WTC11 (cell line): ENCODE measurements around the gene AGMAT. TPM values are rescaled to one million over a fixed set of nuclear protein-coding genes. Genes with fewer than 3 reads are reported as not detected.
A peak's percentile ranks its signal among the peaks of the same experiment; 100 is the strongest.

Experiments used
- ATAC-seq: fragments of 200-7000 bp; cut with Tn5 transposase; 2 replicates; pipeline ENCODE4 v1.10.0; 2021; ENCODE audit warnings: mild to moderate bottlenecking, moderate library complexity
- CTCF ChIA-PET: fragments of 300-600 bp; sonication (Branson Sonifier 250); formaldehyde crosslinking; loops from one replicate; lab custom pipeline; 2021; ENCODE audit warnings: antibody characterized with exemption; lab: Charles Lee
- POLR2A ChIA-PET: fragments of 350-600 bp; sonication (Branson Sonifier 250); formaldehyde crosslinking; loops from one replicate; lab custom pipeline; 2021; ENCODE audit warnings: antibody characterized with exemption; lab: Charles Lee
- DNase-seq: peaks from one replicate; pipeline ENCODE4 v3.0.0; 2021; ENCODE audit warnings: low spot score
- H3K27ac Mint-ChIP-seq: 2 replicates; pipeline ENCODE4 v1.8.0; 2021; ENCODE audit warnings: mixed read lengths
- H3K27me3 Mint-ChIP-seq: 2 replicates; pipeline ENCODE4 v1.8.0; 2021; ENCODE audit warnings: low read depth, mild to moderate bottlenecking, moderate library complexity, mixed read lengths
- H3K36me3 Mint-ChIP-seq: 2 replicates; pipeline ENCODE4 v1.8.0; 2021; ENCODE audit warnings: mixed read lengths
- H3K4me1 Mint-ChIP-seq: 2 replicates; pipeline ENCODE4 v1.8.0; 2022; ENCODE audit warnings: mixed read lengths
- H3K4me3 Mint-ChIP-seq: 2 replicates; pipeline ENCODE4 v1.8.0; 2021; ENCODE audit warnings: mild to moderate bottlenecking, moderate library complexity, mixed read lengths
- H3K9me3 Mint-ChIP-seq: 2 replicates; pipeline ENCODE4 v1.8.0; 2021; ENCODE audit warnings: mixed read lengths
- CREB1 ChIP-seq: sonication (generic); formaldehyde crosslinking; IDR thresholded peaks from 2 replicates; pipeline ENCODE4 v1.8.0; 2023; ENCODE audit warnings: mild to moderate bottlenecking, missing genetic modification reagents
- EMX1 ChIP-seq: fragments of 250-450 bp; sonication (Bioruptor Pico); IDR thresholded peaks from 2 replicates; pipeline ENCODE4 v1.8.0; 2021; ENCODE audit warnings: mild to moderate bottlenecking
- ESRRA ChIP-seq: sonication (generic); formaldehyde crosslinking; IDR thresholded peaks from 2 replicates; pipeline ENCODE4 v1.8.1; 2022; ENCODE audit warnings: mild to moderate bottlenecking, missing genetic modification reagents, borderline replicate concordance
- NFE2L1 ChIP-seq: sonication (generic); formaldehyde crosslinking; IDR thresholded peaks from 2 replicates; pipeline ENCODE4 v1.8.1; 2023; ENCODE audit warnings: missing genetic modification reagents
- RORB ChIP-seq: fragments of 250-450 bp; sonication (Bioruptor Pico); IDR thresholded peaks from 2 replicates; pipeline ENCODE4 v1.9.0; 2021; ENCODE audit warnings: mild to moderate bottlenecking
- SOX15 ChIP-seq: fragments of 250-450 bp; sonication (Bioruptor Pico); IDR thresholded peaks from 2 replicates; pipeline ENCODE4 v1.9.0; 2021; ENCODE audit warnings: mild to moderate bottlenecking
- ZBTB21 ChIP-seq: sonication (generic); formaldehyde crosslinking; IDR thresholded peaks from 2 replicates; pipeline ENCODE4 v1.8.1; 2023; ENCODE audit warnings: mild to moderate bottlenecking, missing genetic modification reagents, borderline replicate concordance
- ZNF219 ChIP-seq: sonication (generic); formaldehyde crosslinking; IDR thresholded peaks from 2 replicates; pipeline ENCODE4 v1.8.0; 2023; ENCODE audit warnings: missing genetic modification reagents, mild to moderate bottlenecking, borderline replicate concordance
- ZNF416 ChIP-seq: fragments of 250-450 bp; sonication (Bioruptor Pico); IDR thresholded peaks from 2 replicates; pipeline ENCODE4 v1.9.0; 2021; ENCODE audit warnings: mild to moderate bottlenecking, inconsistent platforms
- total RNA-seq: library from RNA; stranded (reverse); gene quantifications from 3 replicates; pipeline ENCODE4 v1.2.3, GENCODE V29; 2021
- TF ChIP-seq, protein P1 (sequence below): fragments of 250-450 bp; sonication (Bioruptor Pico); IDR thresholded peaks from 2 replicates; pipeline ENCODE4 v1.9.0; 2021; ENCODE audit warnings: mild to moderate bottlenecking, borderline replicate concordance
- TF ChIP-seq, protein P2 (sequence below): sonication (generic); formaldehyde crosslinking; IDR thresholded peaks from 2 replicates; pipeline ENCODE4 v1.8.1; 2023; ENCODE audit warnings: mild to moderate bottlenecking, missing genetic modification reagents, moderate library complexity

AGMAT gene
- total RNA-seq, 1 experiment from 2014 or later = 5.5 TPM

DNA sequence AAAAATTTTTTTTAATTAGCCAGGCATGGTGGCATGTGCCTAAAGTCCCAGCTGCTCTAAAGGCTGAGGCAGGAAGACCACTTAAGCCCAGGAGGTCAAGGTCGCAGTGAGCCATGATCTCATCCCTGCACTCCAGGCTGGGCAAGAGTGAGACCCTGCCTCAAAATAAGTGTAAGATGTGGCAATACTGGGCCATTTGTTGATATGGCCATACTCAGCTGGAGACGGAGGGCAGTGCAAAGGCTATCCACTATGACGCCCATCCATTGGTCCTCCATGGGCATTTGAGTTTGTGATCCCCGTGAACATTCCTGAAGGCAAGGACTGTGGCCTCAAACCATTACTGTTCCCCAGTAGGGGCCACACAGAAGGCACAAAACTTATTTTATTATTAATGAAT is 62.3 kb downstream of the AGMAT start:
- DNase-seq (no peak), ATAC-seq (no peak)
- H3K27me3 Mint-ChIP-seq = no peaks in the 10 kb centered on the region
- H3K27ac Mint-ChIP-seq = no peak overlapping the region
- H3K9me3 Mint-ChIP-seq = no peaks in the 10 kb centered on the region
- CTCF ChIA-PET = no interaction called here
- peaks cover under 1% of the 10 kb centered on the region; the same call in 1 of the 2 replicates for H3K36me3 Mint-ChIP-seq
- peak overlapping the region; percentile 94; the same call in 1 of the 2 replicates for H3K4me3 Mint-ChIP-seq
- H3K4me1 Mint-ChIP-seq = peaks cover 33% of the 10 kb centered on the region
- POLR2A ChIA-PET = no interaction called here
- no peak for TF ChIP-seq ZBTB21 (CRISPR knock-in tag)
- TF ChIP-seq, protein P1, sequence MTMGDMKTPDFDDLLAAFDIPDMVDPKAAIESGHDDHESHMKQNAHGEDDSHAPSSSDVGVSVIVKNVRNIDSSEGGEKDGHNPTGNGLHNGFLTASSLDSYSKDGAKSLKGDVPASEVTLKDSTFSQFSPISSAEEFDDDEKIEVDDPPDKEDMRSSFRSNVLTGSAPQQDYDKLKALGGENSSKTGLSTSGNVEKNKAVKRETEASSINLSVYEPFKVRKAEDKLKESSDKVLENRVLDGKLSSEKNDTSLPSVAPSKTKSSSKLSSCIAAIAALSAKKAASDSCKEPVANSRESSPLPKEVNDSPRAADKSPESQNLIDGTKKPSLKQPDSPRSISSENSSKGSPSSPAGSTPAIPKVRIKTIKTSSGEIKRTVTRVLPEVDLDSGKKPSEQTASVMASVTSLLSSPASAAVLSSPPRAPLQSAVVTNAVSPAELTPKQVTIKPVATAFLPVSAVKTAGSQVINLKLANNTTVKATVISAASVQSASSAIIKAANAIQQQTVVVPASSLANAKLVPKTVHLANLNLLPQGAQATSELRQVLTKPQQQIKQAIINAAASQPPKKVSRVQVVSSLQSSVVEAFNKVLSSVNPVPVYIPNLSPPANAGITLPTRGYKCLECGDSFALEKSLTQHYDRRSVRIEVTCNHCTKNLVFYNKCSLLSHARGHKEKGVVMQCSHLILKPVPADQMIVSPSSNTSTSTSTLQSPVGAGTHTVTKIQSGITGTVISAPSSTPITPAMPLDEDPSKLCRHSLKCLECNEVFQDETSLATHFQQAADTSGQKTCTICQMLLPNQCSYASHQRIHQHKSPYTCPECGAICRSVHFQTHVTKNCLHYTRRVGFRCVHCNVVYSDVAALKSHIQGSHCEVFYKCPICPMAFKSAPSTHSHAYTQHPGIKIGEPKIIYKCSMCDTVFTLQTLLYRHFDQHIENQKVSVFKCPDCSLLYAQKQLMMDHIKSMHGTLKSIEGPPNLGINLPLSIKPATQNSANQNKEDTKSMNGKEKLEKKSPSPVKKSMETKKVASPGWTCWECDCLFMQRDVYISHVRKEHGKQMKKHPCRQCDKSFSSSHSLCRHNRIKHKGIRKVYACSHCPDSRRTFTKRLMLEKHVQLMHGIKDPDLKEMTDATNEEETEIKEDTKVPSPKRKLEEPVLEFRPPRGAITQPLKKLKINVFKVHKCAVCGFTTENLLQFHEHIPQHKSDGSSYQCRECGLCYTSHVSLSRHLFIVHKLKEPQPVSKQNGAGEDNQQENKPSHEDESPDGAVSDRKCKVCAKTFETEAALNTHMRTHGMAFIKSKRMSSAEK (CRISPR knock-in tag) = no peak
- TF ChIP-seq NFE2L1 (CRISPR knock-in tag) = no peak
- TF ChIP-seq, protein P2, sequence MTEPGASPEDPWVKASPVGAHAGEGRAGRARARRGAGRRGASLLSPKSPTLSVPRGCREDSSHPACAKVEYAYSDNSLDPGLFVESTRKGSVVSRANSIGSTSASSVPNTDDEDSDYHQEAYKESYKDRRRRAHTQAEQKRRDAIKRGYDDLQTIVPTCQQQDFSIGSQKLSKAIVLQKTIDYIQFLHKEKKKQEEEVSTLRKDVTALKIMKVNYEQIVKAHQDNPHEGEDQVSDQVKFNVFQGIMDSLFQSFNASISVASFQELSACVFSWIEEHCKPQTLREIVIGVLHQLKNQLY = no peak
- TF ChIP-seq RORB (CRISPR knock-in tag) = no peak
- TF ChIP-seq SOX15 (CRISPR knock-in tag) = no peak
- TF ChIP-seq ZNF416 (CRISPR knock-in tag) = no peak
- TF ChIP-seq ZNF219 = no peak
- no peak for TF ChIP-seq ESRRA (CRISPR knock-in tag)
- TF ChIP-seq EMX1 = no peak
- no peak for TF ChIP-seq CREB1 (CRISPR knock-in tag)

Other genes starting within 250 kb of the AGMAT start
- gene EFHD2, start 175.2 kb downstream of the AGMAT start, total RNA-seq = 19.5 to 23.8 TPM (median 21.9 TPM) in 3 replicates
- 1.6 to 2.2 TPM (median 2.2 TPM) in 3 replicates for gene CTRC, start 146.6 kb downstream of the AGMAT start, total RNA-seq
- 0.83 to 1.1 TPM (median 1.1 TPM) in 3 replicates for gene CELA2A, start 128.3 kb downstream of the AGMAT start, total RNA-seq
- 0.55 TPM in 1 of 3 replicates, not detected in the others for gene CELA2B, start 108.9 kb downstream of the AGMAT start, total RNA-seq
- 13.5 to 18.6 TPM (median 16.6 TPM) in 3 replicates for gene CASP9, start 60.8 kb downstream of the AGMAT start, total RNA-seq
- gene DNAJC16, start 58.2 kb downstream of the AGMAT start, total RNA-seq = 16.4 to 20.4 TPM (median 17.5 TPM) in 3 replicates
- gene DDI2, start 32.4 kb upstream of the AGMAT start, total RNA-seq = 33.8 to 34.2 TPM (median 33.8 TPM) in 3 replicates
- gene PLEKHM2, start 99.3 kb upstream of the AGMAT start, total RNA-seq = 47.5 to 51.8 TPM (median 49.7 TPM) in 3 replicates
- gene SLC25A34, start 151.2 kb upstream of the AGMAT start, total RNA-seq = 0.82 to 2.0 TPM (median 1.1 TPM) in 3 replicates
- gene TMEM82, start 157.4 kb upstream of the AGMAT start, total RNA-seq = 0.48 to 1.4 TPM (median 0.94 TPM) in 3 replicates
- gene FBLIM1, start 173.7 kb upstream of the AGMAT start, total RNA-seq = 70.9 to 78.3 TPM (median 76.6 TPM) in 3 replicates
- gene UQCRHL, start 222.6 kb upstream of the AGMAT start, total RNA-seq = 2.6 to 3.8 TPM (median 2.7 TPM) in 3 replicates